Measurements from ENCODE around the gene HTRA1.
A peak's percentile ranks its signal among the peaks of the same experiment; 100 is the strongest.

Gene HTRA1

DNA sequence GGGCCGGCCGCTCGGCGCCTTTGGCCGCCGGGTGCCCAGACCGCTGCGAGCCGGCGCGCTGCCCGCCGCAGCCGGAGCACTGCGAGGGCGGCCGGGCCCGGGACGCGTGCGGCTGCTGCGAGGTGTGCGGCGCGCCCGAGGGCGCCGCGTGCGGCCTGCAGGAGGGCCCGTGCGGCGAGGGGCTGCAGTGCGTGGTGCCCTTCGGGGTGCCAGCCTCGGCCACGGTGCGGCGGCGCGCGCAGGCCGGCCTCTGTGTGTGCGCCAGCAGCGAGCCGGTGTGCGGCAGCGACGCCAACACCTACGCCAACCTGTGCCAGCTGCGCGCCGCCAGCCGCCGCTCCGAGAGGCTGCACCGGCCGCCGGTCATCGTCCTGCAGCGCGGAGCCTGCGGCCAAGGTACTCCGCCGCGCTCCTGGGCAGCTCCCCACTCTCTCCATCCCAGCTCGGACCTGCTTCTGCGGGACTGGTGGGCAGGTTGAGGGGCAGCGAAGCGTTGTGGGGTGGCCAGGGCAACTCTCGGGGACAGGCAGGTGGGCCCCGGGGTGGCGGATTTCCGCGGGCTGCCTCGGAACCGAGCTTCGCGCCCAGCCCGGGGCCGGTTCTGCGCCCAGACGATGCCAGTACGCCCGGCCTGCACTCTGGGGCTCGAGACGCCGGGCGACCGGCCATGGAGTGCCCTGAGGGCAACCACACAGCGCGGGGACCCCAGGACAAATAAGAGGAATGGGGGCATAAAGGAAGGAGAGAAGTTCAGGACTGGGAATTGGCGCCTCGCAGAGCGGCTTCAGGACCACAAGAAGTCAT is 578 bp downstream of the HTRA1 start:
- TF ChIP-seq, protein P1, sequence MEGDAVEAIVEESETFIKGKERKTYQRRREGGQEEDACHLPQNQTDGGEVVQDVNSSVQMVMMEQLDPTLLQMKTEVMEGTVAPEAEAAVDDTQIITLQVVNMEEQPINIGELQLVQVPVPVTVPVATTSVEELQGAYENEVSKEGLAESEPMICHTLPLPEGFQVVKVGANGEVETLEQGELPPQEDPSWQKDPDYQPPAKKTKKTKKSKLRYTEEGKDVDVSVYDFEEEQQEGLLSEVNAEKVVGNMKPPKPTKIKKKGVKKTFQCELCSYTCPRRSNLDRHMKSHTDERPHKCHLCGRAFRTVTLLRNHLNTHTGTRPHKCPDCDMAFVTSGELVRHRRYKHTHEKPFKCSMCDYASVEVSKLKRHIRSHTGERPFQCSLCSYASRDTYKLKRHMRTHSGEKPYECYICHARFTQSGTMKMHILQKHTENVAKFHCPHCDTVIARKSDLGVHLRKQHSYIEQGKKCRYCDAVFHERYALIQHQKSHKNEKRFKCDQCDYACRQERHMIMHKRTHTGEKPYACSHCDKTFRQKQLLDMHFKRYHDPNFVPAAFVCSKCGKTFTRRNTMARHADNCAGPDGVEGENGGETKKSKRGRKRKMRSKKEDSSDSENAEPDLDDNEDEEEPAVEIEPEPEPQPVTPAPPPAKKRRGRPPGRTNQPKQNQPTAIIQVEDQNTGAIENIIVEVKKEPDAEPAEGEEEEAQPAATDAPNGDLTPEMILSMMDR (IDR thresholded peaks at IDR 0.05; ENCODE audit: low read depth, low read length), result no peak
- peak overlapping the region; percentile 74 for H3K4me3 ChIP-seq (ENCODE audit: low read depth, low read length)

- TF ChIP-seq, protein P1 (IDR thresholded peaks at IDR 0.05; ENCODE audit: low read depth, low read length), result no peak
- H3K4me3 ChIP-seq (ENCODE audit: low read depth, low read length), result peak overlapping the region; percentile 74
Measured at GRCh38 chr10:122462533-122463465, 1.4 kb downstream of the HTRA1 start.

- TF ChIP-seq, protein P1 (IDR thresholded peaks at IDR 0.05; ENCODE audit: low read depth, low read length), result no peak
- peak overlapping the region; percentile 74 for H3K4me3 ChIP-seq (ENCODE audit: low read depth, low read length)
Measured at GRCh38 chr10:122463466-122464249, 2.3 kb downstream of the HTRA1 start.

DNA sequence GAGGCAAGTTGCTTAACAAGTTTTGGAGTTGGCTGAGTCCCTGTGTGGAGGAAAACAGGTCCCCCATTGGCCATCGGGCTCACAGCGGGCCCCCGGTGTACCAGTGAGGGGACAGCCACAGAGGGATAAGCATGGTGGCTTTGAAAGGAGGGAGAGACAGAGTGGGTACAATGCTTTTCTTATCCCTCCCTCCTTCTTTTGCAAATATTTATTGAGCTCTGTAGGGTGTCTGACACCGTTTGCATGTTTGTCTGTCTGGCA is 2.8 kb downstream of the HTRA1 start:
- no peak overlapping the region for H3K4me3 ChIP-seq (ENCODE audit: low read depth, low read length)
- TF ChIP-seq, protein P1 (IDR thresholded peaks at IDR 0.05; ENCODE audit: low read depth, low read length), result no peak

DNA sequence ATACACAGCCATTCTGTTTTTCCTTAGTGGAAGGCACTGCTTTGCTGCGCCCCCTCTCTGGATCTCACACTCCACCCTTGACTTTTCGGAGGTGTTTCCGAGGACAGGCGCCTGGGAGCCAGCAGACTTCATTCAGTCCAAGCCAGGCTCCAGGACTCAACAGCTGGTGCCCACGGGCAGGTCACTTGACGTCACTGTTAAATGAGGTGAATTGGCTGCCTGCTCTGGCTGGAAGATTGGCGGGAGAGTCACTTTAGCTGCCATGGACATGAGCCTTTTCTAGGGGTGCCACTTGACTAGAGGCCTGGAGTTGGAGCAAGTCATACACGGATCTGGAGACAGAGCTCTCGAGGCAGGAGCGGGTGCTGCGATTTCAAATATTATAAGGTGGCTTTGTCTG is 3.2 kb downstream of the HTRA1 start:
- H3K4me3 ChIP-seq (ENCODE audit: low read depth, low read length), result no peak overlapping the region
- TF ChIP-seq, protein P1 (IDR thresholded peaks at IDR 0.05; ENCODE audit: low read depth, low read length), result no peak

DNA sequence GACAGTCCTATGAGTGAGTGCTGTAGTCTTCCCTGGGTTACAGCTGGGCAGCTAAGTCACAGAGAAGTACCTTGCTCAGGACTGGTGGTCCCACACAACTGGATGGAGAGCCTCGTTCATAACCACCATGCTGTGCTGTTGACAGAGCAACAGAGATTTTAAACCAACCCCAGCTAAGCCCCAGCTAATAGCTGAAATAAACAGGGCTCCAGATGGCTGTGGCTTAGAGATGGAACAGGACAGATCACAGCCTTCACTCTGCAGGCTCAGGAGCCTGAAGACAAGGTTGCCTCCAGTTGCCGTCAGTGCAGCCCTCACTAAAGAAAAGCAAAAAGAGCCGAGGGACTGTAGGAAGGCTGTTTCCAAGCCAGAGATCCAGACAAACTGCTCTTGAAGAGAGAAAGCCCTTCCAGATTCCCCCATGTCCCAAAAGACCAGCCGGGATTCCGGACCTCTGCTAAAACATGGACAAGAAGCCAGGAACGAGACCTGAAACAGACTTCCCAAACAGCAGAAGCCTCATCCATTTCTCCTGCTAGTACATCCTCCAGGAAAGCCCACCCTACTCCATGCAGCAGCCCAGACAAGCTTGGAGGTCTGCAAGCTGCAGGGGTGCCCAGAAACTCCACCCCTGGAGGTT is 4.2 kb downstream of the HTRA1 start:
- no peak overlapping the region for H3K4me3 ChIP-seq (ENCODE audit: low read depth, low read length)
- TF ChIP-seq, protein P1 (IDR thresholded peaks at IDR 0.05; ENCODE audit: low read depth, low read length), result no peak
